ENCODE data around the gene EYA3. TPM values are rescaled to one million over a fixed set of nuclear protein-coding genes. Genes with fewer than 3 reads are reported as not detected.

EYA3 gene
- total RNA-seq, 4 donors from 2014 or later, result 8.4 to 14.5 (median 9.6) TPM

DNA sequence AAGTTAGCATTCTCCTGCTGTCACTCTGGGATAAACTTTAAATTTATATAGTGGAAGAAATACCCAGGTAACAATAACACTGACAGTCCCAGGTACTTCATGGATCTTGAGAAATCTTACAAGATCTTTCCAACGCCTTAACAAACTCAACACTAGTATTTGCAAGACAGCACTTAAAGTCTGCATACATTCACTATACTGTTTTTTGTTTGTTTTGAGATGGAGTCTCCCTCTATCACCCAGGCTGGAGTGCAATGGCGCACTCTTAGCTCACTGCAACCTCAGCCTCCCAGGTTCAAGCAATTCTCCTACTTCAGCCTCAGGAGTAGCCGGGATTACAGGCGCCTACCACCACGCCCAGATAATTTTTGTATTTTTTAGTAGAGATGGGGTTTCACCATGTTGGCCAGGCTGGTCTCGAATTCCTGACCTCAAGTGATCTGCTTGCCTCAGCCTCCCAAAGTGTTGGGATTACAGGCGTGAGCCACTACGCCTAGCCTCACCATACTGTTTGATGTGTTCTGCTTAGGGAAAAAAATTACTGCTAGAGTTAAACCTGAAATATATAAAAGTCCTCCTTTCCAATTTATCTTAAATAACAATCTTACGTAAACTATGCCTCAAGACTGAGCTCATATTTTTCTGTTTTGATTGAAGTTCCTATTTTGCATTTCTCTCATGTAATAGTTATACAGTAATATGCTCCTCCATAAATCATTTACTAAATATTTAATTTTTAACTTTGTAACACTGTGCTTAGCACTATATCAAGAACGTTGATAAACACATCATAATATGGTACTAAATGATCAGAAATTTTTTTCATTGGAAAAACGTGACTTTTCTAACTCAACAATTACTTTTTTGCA lies 17.5 kb downstream of the EYA3 start:
- TF ChIP-seq POLR2A (IDR thresholded peaks at IDR 0.05) (no peak), EP300 (IDR thresholded peaks at IDR 0.05) (no peak), POLR2AphosphoS5 (IDR thresholded peaks at IDR 0.05) (no peak)
- TF ChIP-seq, protein P1, sequence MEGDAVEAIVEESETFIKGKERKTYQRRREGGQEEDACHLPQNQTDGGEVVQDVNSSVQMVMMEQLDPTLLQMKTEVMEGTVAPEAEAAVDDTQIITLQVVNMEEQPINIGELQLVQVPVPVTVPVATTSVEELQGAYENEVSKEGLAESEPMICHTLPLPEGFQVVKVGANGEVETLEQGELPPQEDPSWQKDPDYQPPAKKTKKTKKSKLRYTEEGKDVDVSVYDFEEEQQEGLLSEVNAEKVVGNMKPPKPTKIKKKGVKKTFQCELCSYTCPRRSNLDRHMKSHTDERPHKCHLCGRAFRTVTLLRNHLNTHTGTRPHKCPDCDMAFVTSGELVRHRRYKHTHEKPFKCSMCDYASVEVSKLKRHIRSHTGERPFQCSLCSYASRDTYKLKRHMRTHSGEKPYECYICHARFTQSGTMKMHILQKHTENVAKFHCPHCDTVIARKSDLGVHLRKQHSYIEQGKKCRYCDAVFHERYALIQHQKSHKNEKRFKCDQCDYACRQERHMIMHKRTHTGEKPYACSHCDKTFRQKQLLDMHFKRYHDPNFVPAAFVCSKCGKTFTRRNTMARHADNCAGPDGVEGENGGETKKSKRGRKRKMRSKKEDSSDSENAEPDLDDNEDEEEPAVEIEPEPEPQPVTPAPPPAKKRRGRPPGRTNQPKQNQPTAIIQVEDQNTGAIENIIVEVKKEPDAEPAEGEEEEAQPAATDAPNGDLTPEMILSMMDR (IDR thresholded peaks at IDR 0.05), result no peak
- Histone ChIP-seq H3K4me3 (no peak overlapping the region), H3K9me3 (no peaks in the 10 kb centered on the region), H3K4me1 (peaks cover 0 to 3% (median 0%) of the 10 kb centered on the region in 3 donors), H3K27me3 (no peaks in the 10 kb centered on the region), H3K27ac (no peak overlapping the region), H3K36me3 (peaks cover 0 to 5% of the 10 kb centered on the region in 2 donors)
- 86 to 92% methylated on average over 6 to 11 of the region's 11 CpGs for WGBS, 2 donors (ENCODE audit: low coverage in 1 of 2)
- ATAC-seq, result no peak

DNA sequence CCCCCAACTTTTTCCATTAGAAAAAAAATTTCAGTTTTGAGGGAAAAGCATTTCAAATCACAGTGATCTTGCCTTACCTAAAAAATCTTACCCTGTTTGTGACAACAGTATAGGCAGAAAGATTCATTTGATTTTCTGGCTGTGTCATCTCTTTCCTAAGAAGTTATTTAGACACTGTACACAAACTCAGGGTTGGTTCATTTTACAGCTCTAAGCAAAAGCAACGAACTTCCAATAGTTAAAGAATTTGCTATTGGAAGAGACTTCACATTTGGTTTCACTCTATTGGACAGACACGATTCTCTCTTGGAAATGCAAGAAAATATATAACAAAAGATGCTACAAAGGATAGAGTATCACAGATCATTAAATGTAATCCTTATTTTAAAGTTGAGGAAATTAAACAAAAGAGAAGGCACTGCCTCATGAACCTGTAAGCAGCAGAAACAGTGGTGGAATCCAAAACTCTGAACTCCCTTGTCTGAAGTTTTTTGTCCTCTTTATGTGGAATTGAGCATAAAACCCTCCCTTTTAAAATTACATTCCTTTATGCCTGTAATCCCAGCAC lies 20.8 kb downstream of the EYA3 start:
- Histone ChIP-seq H3K27ac (no peak overlapping the region), H3K9me3 (no peaks in the 10 kb centered on the region), H3K4me1 (no peaks in the 10 kb centered on the region), H3K36me3 (peaks cover 0 to 16% of the 10 kb centered on the region in 2 donors), H3K27me3 (no peaks in the 10 kb centered on the region), H3K4me3 (no peak overlapping the region)
- 43 to 44% methylated on average over 2 of the region's 2 CpGs for WGBS, 2 donors (ENCODE audit: low coverage in 1 of 2)
- no peak for ATAC-seq
- no peak for TF ChIP-seq POLR2AphosphoS5 (IDR thresholded peaks at IDR 0.05)
- TF ChIP-seq EP300 (IDR thresholded peaks at IDR 0.05), result no peak
- no peak for TF ChIP-seq POLR2A (IDR thresholded peaks at IDR 0.05)
- TF ChIP-seq, protein P1 (IDR thresholded peaks at IDR 0.05), result no peak

DNA sequence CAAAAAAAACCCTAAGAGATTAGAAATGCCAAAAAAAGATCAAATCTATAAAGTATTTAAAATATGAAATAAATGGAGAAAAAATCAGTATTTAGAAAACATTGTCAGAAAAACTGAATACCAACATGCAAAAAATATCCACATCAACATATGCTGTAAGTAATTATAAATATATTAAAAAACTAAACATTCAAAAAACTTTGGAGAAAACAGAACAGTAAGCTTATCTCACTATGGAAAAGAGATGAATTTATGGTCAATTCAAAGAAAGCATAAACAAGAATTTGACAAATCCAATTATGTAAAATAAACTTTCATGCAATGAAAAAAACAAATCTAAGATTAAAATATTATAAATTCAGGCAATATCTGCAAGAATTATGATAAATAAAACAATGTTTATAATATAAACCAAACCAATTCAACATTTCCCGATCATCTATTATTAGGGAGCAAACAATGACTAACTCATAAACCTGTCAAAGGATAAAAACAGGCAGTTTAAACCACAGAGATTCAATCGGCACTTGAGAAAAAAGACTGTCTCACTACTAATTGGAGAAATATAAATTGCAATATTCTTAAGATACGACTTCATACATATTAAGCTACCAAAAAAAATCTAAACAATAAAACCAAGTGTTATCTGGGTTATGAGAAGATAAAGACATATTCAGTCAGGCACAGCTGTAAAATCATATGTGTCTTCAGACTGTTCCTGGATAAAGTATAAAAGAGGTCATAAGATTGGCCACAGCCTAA lies 21.8 kb downstream of the EYA3 start:
- WGBS, 2 donors (ENCODE audit: low coverage in 1 of 2), result 65 to 72% methylated on average over 3 of the region's 3 CpGs
- Histone ChIP-seq H3K27ac (no peak overlapping the region), H3K27me3 (no peaks in the 10 kb centered on the region), H3K4me3 (no peak overlapping the region), H3K36me3 (peaks cover 0 to 16% of the 10 kb centered on the region in 2 donors), H3K4me1 (no peaks in the 10 kb centered on the region), H3K9me3 (no peaks in the 10 kb centered on the region)
- ATAC-seq, result no peak
- TF ChIP-seq, protein P1 (IDR thresholded peaks at IDR 0.05), result no peak
- TF ChIP-seq POLR2A (IDR thresholded peaks at IDR 0.05), result no peak
- no peak for TF ChIP-seq POLR2AphosphoS5 (IDR thresholded peaks at IDR 0.05)
- TF ChIP-seq EP300 (IDR thresholded peaks at IDR 0.05), result no peak

DNA sequence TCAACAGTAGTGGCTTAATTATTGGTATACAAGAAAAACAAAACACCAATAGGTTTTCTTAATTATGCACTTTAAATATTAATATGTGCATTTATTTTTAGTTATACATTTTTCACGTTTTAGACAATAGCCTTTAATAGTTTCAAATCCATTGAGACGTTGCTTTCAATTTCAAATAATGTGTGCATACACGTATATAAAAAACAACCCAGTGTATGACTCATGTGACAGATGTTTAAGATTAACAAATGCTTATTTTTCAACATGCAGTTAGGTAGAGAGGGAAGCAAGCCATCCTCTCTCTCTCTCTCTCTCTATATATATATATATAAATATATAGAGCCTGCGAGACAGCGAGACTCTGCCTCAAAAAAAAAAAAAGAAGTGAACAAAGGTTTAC lies 24.3 kb downstream of the EYA3 start:
- H3K36me3 ChIP-seq, result peaks cover 0 to 11% of the 10 kb centered on the region in 2 donors
- no peaks in the 10 kb centered on the region for H3K9me3 ChIP-seq
- 59 to 74% methylated on average over 5 of the region's 5 CpGs for WGBS, 2 donors (ENCODE audit: low coverage in 1 of 2)
- no peaks in the 10 kb centered on the region for H3K27me3 ChIP-seq
- ATAC-seq, result no peak
- H3K4me1 ChIP-seq, result no peaks in the 10 kb centered on the region
- H3K4me3 ChIP-seq, result no peak overlapping the region
- TF ChIP-seq POLR2A (IDR thresholded peaks at IDR 0.05) (no peak), POLR2AphosphoS5 (IDR thresholded peaks at IDR 0.05) (no peak), EP300 (IDR thresholded peaks at IDR 0.05) (no peak)
- TF ChIP-seq, protein P1 (IDR thresholded peaks at IDR 0.05), result no peak
- no peak overlapping the region for H3K27ac ChIP-seq

Measured in gastroesophageal sphincter (tissue), 4 donors.